ENCODE results near the gene SLC39A8.

The SLC39A8 gene

DNA sequence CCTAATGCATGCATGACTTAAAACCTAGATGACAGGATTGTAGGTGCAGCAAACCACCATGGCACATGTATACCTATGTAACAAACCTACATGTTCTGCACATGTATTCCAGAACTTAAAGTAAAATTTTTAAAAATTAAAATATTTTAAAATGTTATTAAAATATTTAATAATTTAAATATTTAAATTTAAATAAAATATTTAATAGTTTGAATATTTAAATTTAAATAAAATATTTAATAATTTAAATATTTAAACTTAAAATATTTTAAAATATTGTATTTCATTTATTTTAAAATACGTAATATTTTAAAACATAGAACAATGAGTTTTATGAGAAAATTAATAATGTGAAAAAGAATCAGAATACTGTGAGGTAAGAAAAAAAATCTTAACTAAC lies 117.9 kb downstream of the SLC39A8 start:
- no peak for DNase-seq (ENCODE audit: low spot score)
- in situ Hi-C loops (cut with MboI; ENCODE audit: low pct_unique_long_range_greater_than_20kb, low sequenced_read_pairs, unreplicated experiment), result no loop called here
- no peak for TF ChIP-seq CTCF (IDR thresholded peaks at IDR 0.05; ENCODE audit: extremely low read depth, insufficient read depth, missing control alignments)

GRCh38 chr4:102223461-102223860 lies 121.8 kb downstream of the SLC39A8 start:
- no peak for DNase-seq (ENCODE audit: low spot score)
- in situ Hi-C loops (cut with MboI; ENCODE audit: low pct_unique_long_range_greater_than_20kb, low sequenced_read_pairs, unreplicated experiment), result no loop called here
- TF ChIP-seq CTCF (IDR thresholded peaks at IDR 0.05; ENCODE audit: extremely low read depth, insufficient read depth, missing control alignments), result no peak

DNA sequence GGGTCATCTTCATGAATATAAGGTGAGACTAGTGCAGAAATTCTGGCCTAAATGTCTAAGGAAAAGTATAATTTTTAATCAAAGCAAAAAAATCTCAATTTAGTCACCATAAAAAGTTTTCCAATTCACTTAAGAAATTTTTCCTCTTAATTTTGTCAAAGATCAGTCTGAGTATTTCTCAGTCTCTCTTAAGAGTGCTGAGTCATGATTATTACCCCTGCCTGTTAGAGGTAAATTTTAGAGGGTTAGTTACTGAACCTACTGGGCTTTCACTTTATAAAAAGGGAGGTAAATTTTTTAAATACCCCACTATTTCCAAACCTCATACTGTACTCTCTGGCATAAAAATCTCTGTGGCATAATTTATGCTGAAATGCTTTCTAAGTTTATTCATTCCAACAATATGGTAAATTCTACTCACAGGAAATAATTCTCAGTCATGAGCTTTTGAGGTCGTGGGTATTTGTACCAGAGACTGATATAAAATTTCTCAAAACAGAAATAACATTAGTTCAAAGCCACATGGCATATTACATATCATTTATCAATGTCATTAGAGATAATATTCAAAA lies 122.4 kb downstream of the SLC39A8 start:
- in situ Hi-C loops (cut with MboI; ENCODE audit: low pct_unique_long_range_greater_than_20kb, low sequenced_read_pairs, unreplicated experiment), result no loop called here
- TF ChIP-seq CTCF (IDR thresholded peaks at IDR 0.05; ENCODE audit: extremely low read depth, insufficient read depth, missing control alignments), result no peak
- no peak for DNase-seq (ENCODE audit: low spot score)

- in situ Hi-C loops (cut with MboI; ENCODE audit: low pct_unique_long_range_greater_than_20kb, low sequenced_read_pairs, unreplicated experiment), result no loop called here
- no peak for TF ChIP-seq CTCF (IDR thresholded peaks at IDR 0.05; ENCODE audit: extremely low read depth, insufficient read depth, missing control alignments)
- DNase-seq (ENCODE audit: low spot score), result no peak
Measured at GRCh38 chr4:102219129-102219528, 126.2 kb downstream of the SLC39A8 start.

GRCh38 chr4:102218656-102219055 lies 126.6 kb downstream of the SLC39A8 start:
- no peak for TF ChIP-seq CTCF (IDR thresholded peaks at IDR 0.05; ENCODE audit: extremely low read depth, insufficient read depth, missing control alignments)
- in situ Hi-C loops (cut with MboI; ENCODE audit: low pct_unique_long_range_greater_than_20kb, low sequenced_read_pairs, unreplicated experiment), result no loop called here
- no peak for DNase-seq (ENCODE audit: low spot score)

- no peak for DNase-seq (ENCODE audit: low spot score)
- TF ChIP-seq CTCF (IDR thresholded peaks at IDR 0.05; ENCODE audit: extremely low read depth, insufficient read depth, missing control alignments), result no peak
- in situ Hi-C loops (cut with MboI; ENCODE audit: low pct_unique_long_range_greater_than_20kb, low sequenced_read_pairs, unreplicated experiment), result no loop called here
Measured at GRCh38 chr4:102217775-102218355, 127.4 kb downstream of the SLC39A8 start.
